Parietal lobe (tissue), 2 donors: ENCODE measurements around the gene EHMT1. TPM values are rescaled to one million over a fixed set of nuclear protein-coding genes. Genes with fewer than 3 reads are reported as not detected.

ENCODE experiments used
- small RNA-seq: library from RNA; depleted of rRNA; stranded (forward); fragments of <200 nt; gene quantifications from one replicate; pipeline ENCODE3, GENCODE V24; 2014; ENCODE audit warnings: low replicate concordance
- total RNA-seq: library from RNA; depleted of rRNA; stranded (reverse); fragments of >200 nt; gene quantifications from one replicate; pipeline ENCODE4 v1.2.3, GENCODE V29; 2014

EHMT1 gene
- 128 TPM for total RNA-seq

DNA sequence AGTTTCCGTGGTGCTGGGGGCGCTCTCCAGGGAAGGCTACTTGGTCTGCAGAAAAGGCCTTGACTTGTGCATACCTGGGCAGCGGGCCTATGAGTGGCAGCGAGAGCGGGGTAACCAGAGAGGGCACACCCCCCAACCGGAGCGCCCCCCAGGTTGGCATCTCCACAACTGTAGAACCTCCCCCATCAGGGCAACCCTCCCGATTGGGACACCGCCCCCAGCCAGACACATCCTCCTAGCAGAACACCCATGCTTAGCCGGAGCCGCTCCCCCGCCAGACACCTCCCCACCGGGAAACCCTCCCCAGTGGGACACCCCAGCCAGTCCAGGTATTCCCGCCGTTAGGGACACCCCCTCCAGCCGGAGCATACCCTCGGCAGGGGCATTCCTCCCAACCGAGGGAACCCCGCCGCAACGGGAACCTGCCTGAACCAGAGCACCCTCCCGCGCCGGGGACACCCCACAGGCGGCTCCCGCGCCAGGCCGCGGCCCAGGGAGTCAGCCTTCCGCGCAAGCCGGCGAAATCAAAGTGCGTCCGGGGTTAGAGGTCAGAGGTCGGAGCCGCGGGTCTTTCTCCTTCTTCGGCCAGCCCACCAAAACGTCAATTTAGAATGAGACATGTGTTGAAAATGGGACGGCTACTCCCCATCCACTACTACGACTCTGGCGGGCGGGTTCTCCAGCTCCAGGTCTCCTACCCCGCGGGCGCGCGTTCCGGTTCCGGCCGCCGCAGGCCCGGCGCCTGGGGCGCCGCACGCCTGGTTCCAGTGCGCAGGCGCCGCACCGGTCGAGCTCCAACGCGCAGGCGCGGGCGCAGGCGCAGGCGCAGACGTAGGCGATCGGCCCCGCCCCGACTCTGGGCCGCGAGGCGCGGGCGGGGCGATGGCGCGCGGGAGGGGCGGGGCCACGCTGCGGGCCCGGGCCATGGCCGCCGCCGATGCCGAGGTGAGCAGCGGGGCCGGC is at the start of gene EHMT1:
Gene EHMT1 (plus strand): TSS at position 901 of the 963 bp plus-strand sequence. CDS start 24 bp downstream, at position 925.

DNA sequence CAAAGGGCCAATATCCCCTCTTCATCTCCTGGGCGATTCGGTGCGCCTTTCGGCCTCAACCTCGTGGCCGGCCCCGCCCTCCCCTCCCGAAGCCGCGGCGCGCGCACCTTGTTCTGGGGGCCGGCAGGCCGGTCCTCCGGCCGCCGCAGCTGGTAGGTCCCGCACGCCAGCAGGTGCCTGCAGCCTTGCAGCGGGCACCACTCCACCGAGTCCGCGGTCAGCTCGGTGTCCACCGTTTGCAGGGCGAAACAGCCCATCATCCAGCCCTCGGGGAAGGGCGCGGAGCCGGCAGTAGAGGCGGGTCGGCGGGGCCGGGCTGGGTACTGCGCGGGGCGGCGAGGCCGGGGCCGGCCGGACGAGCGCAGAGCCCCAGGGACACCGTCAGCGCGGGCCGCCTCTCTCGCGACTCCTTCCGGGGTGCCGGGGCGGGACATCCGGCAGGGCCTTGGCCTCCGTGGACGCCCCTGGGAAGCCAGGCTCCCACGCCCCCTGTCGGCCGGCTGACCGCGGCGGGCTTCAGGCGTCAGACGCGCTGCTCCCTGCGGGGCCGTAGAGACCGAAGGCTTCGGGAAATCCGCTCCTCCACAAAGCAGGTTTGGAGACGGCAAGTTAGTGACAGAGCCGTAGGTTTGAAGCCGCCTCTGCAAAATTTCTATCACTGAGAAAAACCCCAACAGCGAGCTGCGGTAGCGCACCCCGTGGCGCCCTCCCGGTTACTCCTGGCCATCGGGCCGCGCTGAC is 40.1 kb upstream of the EHMT1 start, which contains the start of gene DPH7:
Gene DPH7 (minus strand): TSS at position 408 of the 741 bp plus-strand sequence. CDS start 148 bp downstream, at position 260.

DNA sequence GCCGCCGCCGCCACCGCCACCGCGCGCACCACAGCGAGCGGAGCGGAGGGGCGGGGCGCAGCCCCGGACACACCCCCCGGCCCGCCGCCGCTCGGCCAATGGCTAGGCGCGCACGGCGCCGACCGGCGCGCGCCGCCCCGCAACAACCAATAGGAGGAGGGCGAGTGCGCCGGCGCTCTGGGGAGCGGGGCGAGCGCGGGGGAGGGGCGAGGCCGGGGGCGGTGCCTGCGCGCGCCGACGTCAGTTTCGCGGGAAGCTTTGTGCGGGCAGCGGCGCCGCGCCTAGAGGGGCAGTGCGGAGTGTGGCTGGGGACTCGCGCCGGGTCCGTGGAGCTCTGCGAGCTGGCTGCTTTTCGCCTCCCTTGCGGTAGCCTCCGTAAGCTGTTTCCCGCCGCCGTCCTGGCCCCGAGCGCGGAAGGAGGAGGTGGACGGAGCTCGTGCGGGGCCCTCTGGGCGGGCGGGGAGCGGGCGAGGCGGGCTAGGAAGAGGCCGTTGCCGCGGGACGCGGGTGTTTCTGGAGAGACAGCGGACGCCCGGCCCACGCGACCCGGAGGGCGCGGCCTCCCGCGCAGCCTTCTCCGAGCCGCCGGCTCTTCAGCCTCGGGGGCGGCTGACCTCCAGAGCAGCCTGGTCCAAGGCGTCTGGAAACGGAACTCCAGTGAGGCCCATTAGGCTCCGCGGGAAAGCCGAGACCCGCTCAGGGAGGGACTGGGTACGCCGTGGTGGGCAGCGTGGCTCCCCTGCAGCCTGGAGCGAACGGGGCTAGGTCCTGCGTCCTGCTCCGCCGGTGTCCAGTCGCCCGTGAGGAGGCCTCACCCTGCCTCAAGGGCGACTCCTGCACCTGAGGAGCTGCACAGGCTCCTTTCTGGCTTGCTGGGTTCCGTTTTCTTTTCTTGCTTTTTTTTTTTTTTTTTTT is 28.1 kb upstream of the EHMT1 start, which contains the start of gene ZMYND19:
Gene ZMYND19 (minus strand): TSS at position 44 of the 915 bp plus-strand sequence. CDS start 249 bp downstream, outside the sequence.

DNA sequence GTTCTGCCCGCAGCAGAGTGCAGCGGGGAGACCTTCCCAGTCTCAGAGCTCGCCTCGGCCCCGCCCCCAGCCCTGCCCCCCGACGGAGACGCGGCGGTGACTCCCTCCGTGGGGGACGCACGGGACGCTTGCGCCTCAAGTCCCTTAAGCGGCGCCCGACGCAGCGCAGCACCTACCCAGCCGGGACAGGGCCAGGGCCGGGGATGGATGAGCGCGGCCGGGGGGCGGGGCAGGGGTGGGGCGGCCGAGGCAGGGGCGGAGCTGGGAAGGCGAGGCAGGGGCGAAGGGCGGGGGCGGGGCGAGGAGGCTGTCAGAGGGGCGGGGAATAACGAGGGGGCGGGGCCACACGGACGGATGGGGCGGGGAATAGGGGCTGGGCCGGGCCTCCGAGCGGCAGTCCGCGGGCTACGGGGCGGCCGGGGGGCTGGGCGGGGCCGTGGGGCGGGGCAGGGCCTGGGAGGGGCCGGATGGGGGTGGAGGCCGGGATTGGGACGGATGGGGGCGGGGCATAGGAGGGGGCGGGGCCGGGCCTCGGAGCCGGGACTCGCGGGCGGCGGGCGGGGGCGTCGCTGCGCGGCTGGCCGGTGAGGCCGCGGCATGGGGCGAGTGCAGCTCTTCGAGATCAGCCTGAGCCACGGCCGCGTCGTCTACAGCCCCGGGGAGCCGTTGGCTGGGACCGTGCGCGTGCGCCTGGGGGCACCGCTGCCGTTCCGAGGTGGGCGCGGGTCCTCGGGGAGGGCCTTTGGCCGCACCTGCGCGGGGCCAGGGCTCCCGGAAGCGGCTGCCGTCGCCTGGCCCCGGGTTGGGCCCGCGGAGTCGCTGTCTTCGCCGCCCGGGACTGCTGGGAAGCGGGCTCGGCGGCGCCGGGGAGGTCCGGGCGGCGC is 13.4 kb upstream of the EHMT1 start, which contains the start of gene ARRDC1:
Gene ARRDC1 (plus strand): TSS at position 566 of the 884 bp plus-strand sequence. CDS start 32 bp downstream, at position 598.

DNA sequence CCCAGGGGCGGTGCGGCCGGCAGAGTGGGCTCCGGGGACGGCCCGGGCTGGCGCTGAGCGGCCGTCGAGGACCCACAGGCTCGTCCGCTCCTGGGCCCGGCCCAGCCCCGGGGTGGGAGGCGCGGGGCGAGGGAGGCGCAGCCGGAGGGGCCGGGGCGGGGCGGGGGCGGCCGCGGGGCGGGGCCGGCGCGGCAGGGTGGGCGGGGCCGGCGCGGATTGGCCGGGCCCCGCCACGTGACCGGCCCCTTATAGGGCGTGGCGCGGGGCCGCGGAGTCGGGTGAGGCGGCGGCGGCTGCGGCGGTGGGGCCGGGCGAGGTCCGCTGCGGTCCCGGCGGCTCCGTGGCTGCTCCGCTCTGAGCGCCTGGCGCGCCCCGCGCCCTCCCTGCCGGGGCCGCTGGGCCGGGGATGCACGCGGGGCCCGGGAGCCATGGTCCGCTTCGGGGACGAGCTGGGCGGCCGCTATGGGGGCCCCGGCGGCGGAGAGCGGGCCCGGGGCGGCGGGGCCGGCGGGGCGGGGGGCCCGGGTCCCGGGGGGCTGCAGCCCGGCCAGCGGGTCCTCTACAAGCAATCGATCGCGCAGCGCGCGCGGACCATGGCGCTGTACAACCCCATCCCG is 258.8 kb downstream of the EHMT1 start, which contains the start of gene CACNA1B:
Gene CACNA1B (plus strand): TSS at position 277 of the 617 bp plus-strand sequence. CDS start 152 bp downstream, at position 429.

Small RNA genes within 50 kb of the gene (small RNA-seq; reads per million reads assigned to genes)
- not detected for gene MIR602
- not detected for gene RF00017

Other genes starting within 250 kb of the EHMT1 start
- 36.9 TPM for gene EXD3, start 195.8 kb upstream of the EHMT1 start, total RNA-seq
- 2.5 TPM for gene NOXA1, start 195.6 kb upstream of the EHMT1 start, total RNA-seq
- gene ENTPD8, start 177.6 kb upstream of the EHMT1 start, total RNA-seq: not detected
- gene NSMF, start 159.7 kb upstream of the EHMT1 start, total RNA-seq: 66.7 TPM
- gene PNPLA7, start 68.6 kb upstream of the EHMT1 start, total RNA-seq: 3.8 TPM
- gene MRPL41, start 67.1 kb upstream of the EHMT1 start, total RNA-seq: 19.7 TPM
- 49.1 TPM for gene DPH7, start 40.1 kb upstream of the EHMT1 start, total RNA-seq
- gene ZMYND19, start 28.5 kb upstream of the EHMT1 start, total RNA-seq: 20.7 TPM
- 42.9 TPM for gene ARRDC1, start 13.3 kb upstream of the EHMT1 start, total RNA-seq